B cell (primary cell): ENCODE measurements around the gene TRNT1. TPM values are rescaled to one million over a fixed set of nuclear protein-coding genes. Genes with fewer than 3 reads are reported as not detected.

Experiments used
- ATAC-seq: fragments of 200-7000 bp; cut with Tn5 transposase; one replicate; pipeline ENCODE4 v1.10.0; 2021; ENCODE audit warnings: low read depth, mild to moderate bottlenecking, moderate number of reproducible peaks, moderate library complexity
- CTCF ChIA-PET: fragments of 350-600 bp; sonication (Branson Sonifier 250); formaldehyde crosslinking; loops from one replicate; lab custom pipeline; 2021; ENCODE audit warnings: antibody characterized with exemption, inconsistent platforms; lab: Charles Lee
- POLR2A ChIA-PET: fragments of 350-600 bp; sonication (Branson Sonifier 250); formaldehyde crosslinking; loops from one replicate; lab custom pipeline; 2021; ENCODE audit warnings: antibody characterized with exemption; lab: Charles Lee
- DNase-seq: peaks from one replicate; pipeline ENCODE4 v3.0.0; 2013
- H2AFZ ChIP-seq: 2 replicates; pipeline ENCODE4 v1.6.1; 2012; ENCODE audit warnings: mild to moderate bottlenecking, low read depth, low read length; ENCODE audit not compliant: insufficient read depth, poor library complexity, severe bottlenecking
- H3K27ac ChIP-seq, 2 donors: 1 replicate in 1 of 2; 2 replicates in 1 of 2; pipeline ENCODE4 v1.5.1; 2012 to 2013; ENCODE audit warnings: low read length in 2 of 2, mild to moderate bottlenecking in 2 of 2, moderate library complexity in 1 of 2
- H3K27me3 ChIP-seq, 4 experiments: fragments of 200-600 bp in 1 of 4; sonication (generic) in 1 of 4; replicated peaks in 1 of 4; 1 replicate in 2 of 4; 2 replicates in 2 of 4; pipeline versions ENCODE4 v1.6.1 to v1.7.0; 2013 to 2016; ENCODE audit warnings: low read length in 3 of 4, mild to moderate bottlenecking in 2 of 4, mixed read lengths in 1 of 4, moderate library complexity in 1 of 4; ENCODE audit not compliant: insufficient read depth in 4 of 4, control insufficient read depth in 3 of 4; ENCODE audit errors: control extremely low read depth in 1 of 4
- H3K36me3 ChIP-seq, 2 experiments: replicated peaks in 1 of 2; 1 replicate in 1 of 2; 2 replicates in 1 of 2; pipeline versions ENCODE4 v1.6.1 to v1.7.1; 2013; ENCODE audit warnings: low read length in 1 of 2; ENCODE audit not compliant: insufficient read depth in 2 of 2, control insufficient read depth in 1 of 2; ENCODE audit errors: control extremely low read depth in 1 of 2, extremely low read depth in 1 of 2
- H3K4me1 ChIP-seq, 2 donors: fragments of 200-600 bp in 1 of 2; sonication (generic) in 1 of 2; 1 replicate in 1 of 2; 2 replicates in 1 of 2; pipeline versions ENCODE4 v1.5.1 to v1.6.1; 2013 to 2017; ENCODE audit warnings: low read length in 2 of 2; ENCODE audit not compliant: control insufficient read depth in 2 of 2, insufficient read depth in 2 of 2
- H3K4me2 ChIP-seq: replicated peaks from 2 replicates; pipeline ENCODE3; 2012; ENCODE audit warnings: mild to moderate bottlenecking, low read depth, low read length; ENCODE audit not compliant: poor library complexity, severe bottlenecking
- H3K4me3 ChIP-seq, 5 experiments: fragments of 200-600 bp in 1 of 5; sonication (generic) in 1 of 5; 1 replicate in 3 of 5; 2 replicates in 2 of 5; pipeline versions ENCODE4 v1.5.1 to v1.7.0; 2011 to 2016; ENCODE audit warnings: low read length in 4 of 5, mild to moderate bottlenecking in 4 of 5, low read depth in 2 of 5, control low read depth in 1 of 5, moderate library complexity in 1 of 5; ENCODE audit not compliant: insufficient read depth in 1 of 5; ENCODE audit errors: control extremely low read depth in 1 of 5, extremely low read depth in 1 of 5
- H3K79me2 ChIP-seq: fragments of 200-600 bp; sonication (generic); one replicate; pipeline ENCODE4 v1.6.0; 2016; ENCODE audit warnings: low read length; ENCODE audit not compliant: control insufficient read depth, insufficient read depth
- H3K9ac ChIP-seq: fragments of 200-600 bp; sonication (generic); 2 replicates; pipeline ENCODE4 v1.6.1; 2017; ENCODE audit warnings: mild to moderate bottlenecking, low read length, moderate library complexity
- H3K9me3 ChIP-seq, 3 donors: one replicate each; pipeline versions ENCODE4 v1.6.1 to v1.7.1; 2013; ENCODE audit warnings: low read length in 2 of 3; ENCODE audit not compliant: control insufficient read depth in 2 of 3, insufficient read depth in 1 of 3; ENCODE audit errors: control extremely low read depth in 1 of 3
- H4K20me1 ChIP-seq: 2 replicates; pipeline ENCODE4 v1.6.0; 2012; ENCODE audit warnings: mild to moderate bottlenecking, low read length; ENCODE audit not compliant: insufficient read depth, control insufficient read depth, poor library complexity, severe bottlenecking
- H3K27ac Mint-ChIP-seq: one replicate; pipeline ENCODE4 v1.8.0; 2021; ENCODE audit warnings: mixed read lengths
- H3K27me3 Mint-ChIP-seq: one replicate; pipeline ENCODE4 v1.8.0; 2021; ENCODE audit warnings: mixed read lengths
- H3K4me1 Mint-ChIP-seq: one replicate; pipeline ENCODE4 v1.8.0; 2021; ENCODE audit warnings: mixed read lengths
- H3K4me3 Mint-ChIP-seq: one replicate; pipeline ENCODE4 v1.8.0; 2021; ENCODE audit warnings: mixed read lengths
- H3K9me3 Mint-ChIP-seq: one replicate; pipeline ENCODE4 v1.8.0; 2022; ENCODE audit warnings: mixed read lengths; ENCODE audit not compliant: insufficient read depth
- EZH2 ChIP-seq: IDR thresholded peaks from 2 replicates; pipeline ENCODE4 v1.6.1; 2012; ENCODE audit warnings: borderline replicate concordance, low read depth, mild to moderate bottlenecking, moderate library complexity, low read length; ENCODE audit not compliant: insufficient read depth, poor library complexity, severe bottlenecking
- WGBS: methylation state at CpG from one replicate; pipeline ENCODE4 v1.1.5; 2013; ENCODE audit warnings: missing lambda C conversion rate; ENCODE audit not compliant: insufficient coverage; 5-methylcytosine and 5-hydroxymethylcytosine counted together
- intact Hi-C: fragments of 100-400 bp; cut with micrococcal nuclease; formaldehyde crosslinking; loops from one replicate; pipeline ENCODE4 v1.10.0; 2022
- polyA plus RNA-seq: library from polyadenylated mRNA; depleted of rRNA; stranded (reverse); fragments of >200 nt; gene quantifications from 2 replicates; pipeline ENCODE4 v1.2.3, GENCODE V29; 2012
- total RNA-seq, 2 donors: library from RNA; stranded (reverse); fragments of 120-200 nt in 1 of 2; gene quantifications; 1 replicate in 1 of 2; 2 replicates in 1 of 2; pipeline versions ENCODE4 v1.2.3 to v1.2.4, GENCODE V29; 2013 to 2022
- TF ChIP-seq, protein P1 (sequence below): fragments of 200-600 bp; IDR thresholded peaks from one replicate; pipeline ENCODE4 v1.8.0; 2022; ENCODE audit warnings: antibody characterized with exemption, mild to moderate bottlenecking

Gene TRNT1
- total and polyA plus RNA-seq, 2 donors (not counting 1 experiment from before 2014, with no cell fraction given) = 4.5 to 40.6 TPM

DNA sequence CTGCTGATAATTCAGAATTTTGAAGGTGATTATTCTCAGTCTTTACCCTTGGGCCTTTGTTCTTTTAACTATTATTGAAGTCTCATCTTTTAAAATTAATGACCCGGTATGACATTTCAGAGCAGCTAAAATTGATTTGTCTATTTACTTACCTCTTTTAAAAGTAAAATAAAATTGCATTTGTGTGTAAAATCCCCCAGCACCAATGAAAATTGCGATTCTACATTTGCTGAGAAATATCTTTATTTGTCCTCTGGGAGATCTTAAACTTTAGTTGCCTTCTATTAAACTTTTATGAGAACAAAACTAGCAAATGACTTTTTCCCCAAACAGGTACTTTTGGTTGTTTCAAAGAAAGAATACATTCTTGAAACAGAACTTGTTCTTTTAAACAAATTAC lies 9.1 kb upstream of the TRNT1 start:
- Histone ChIP-seq H3K36me3 (no peaks in the 10 kb centered on the region), H3K27ac (no peak overlapping the region), H3K27me3 (no peaks in the 10 kb centered on the region), H3K4me2 (no peak overlapping the region), H3K79me2 (no peaks in the 10 kb centered on the region), H2AFZ (no peak overlapping the region), H3K4me3 (no peak overlapping the region), H3K9me3 (no peaks in the 10 kb centered on the region), H4K20me1 (no peaks in the 10 kb centered on the region), H3K9ac (no peak overlapping the region), H3K4me1 (no peaks in the 10 kb centered on the region)
- H3K27me3 Mint-ChIP-seq = peaks cover 2% of the 10 kb centered on the region
- H3K4me3 Mint-ChIP-seq = no peak overlapping the region
- DNase-seq = no peak
- ATAC-seq = no peak
- intact Hi-C loops = no loop called here
- WGBS = no CpG with 5 or more reads among the region's 2 CpGs
- H3K4me1 Mint-ChIP-seq = no peaks in the 10 kb centered on the region
- H3K27ac Mint-ChIP-seq = no peak overlapping the region
- peaks cover 2% of the 10 kb centered on the region for H3K9me3 Mint-ChIP-seq
- POLR2A ChIA-PET = no interaction called here
- TF ChIP-seq, protein P1, sequence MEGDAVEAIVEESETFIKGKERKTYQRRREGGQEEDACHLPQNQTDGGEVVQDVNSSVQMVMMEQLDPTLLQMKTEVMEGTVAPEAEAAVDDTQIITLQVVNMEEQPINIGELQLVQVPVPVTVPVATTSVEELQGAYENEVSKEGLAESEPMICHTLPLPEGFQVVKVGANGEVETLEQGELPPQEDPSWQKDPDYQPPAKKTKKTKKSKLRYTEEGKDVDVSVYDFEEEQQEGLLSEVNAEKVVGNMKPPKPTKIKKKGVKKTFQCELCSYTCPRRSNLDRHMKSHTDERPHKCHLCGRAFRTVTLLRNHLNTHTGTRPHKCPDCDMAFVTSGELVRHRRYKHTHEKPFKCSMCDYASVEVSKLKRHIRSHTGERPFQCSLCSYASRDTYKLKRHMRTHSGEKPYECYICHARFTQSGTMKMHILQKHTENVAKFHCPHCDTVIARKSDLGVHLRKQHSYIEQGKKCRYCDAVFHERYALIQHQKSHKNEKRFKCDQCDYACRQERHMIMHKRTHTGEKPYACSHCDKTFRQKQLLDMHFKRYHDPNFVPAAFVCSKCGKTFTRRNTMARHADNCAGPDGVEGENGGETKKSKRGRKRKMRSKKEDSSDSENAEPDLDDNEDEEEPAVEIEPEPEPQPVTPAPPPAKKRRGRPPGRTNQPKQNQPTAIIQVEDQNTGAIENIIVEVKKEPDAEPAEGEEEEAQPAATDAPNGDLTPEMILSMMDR = no peak
- CTCF ChIA-PET = no interaction called here

DNA sequence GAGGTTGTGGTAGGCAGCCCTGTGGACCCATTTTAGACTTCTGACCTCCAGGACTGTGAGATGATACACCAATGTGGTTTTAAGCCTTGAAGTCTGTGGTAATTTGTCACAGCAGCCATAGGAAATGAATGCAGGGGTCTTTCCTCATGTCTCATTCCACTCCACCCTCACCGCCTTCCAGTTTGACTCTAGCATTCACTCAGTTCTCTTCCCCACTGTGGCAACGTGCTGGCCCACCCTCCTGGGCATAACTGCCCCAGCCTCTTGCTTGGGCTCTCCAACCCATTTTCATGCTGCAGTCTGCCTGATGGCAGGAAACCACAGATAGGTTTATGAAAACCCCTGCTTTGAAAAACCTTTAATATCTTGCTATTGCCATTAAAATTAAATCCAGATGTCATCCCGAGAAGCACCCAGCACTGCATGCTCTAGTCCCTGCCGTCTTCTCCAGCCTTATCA lies 7.3 kb upstream of the TRNT1 start:
- H4K20me1 ChIP-seq = no peaks in the 10 kb centered on the region
- no peaks in the 10 kb centered on the region for H3K4me1 Mint-ChIP-seq
- no peak overlapping the region for H3K27ac ChIP-seq
- H3K9me3 ChIP-seq = no peaks in the 10 kb centered on the region
- peaks cover 2% of the 10 kb centered on the region for H3K9me3 Mint-ChIP-seq
- no peak overlapping the region for H2AFZ ChIP-seq
- POLR2A ChIA-PET = no interaction called here
- H3K9ac ChIP-seq = no peak overlapping the region
- H3K4me3 ChIP-seq = no peak overlapping the region
- H3K4me2 ChIP-seq = no peak overlapping the region
- no peak overlapping the region for H3K4me3 Mint-ChIP-seq
- peaks cover 2% of the 10 kb centered on the region for H3K27me3 Mint-ChIP-seq
- H3K27ac Mint-ChIP-seq = no peak overlapping the region
- intact Hi-C loops = no loop called here
- TF ChIP-seq, protein P1 = no peak
- TF ChIP-seq EZH2 = no peak
- ATAC-seq (no peak), DNase-seq (no peak)
- CTCF ChIA-PET = no interaction called here
- no peaks in the 10 kb centered on the region for H3K79me2 ChIP-seq
- H3K36me3 ChIP-seq = no peaks in the 10 kb centered on the region
- 69% methylated on average over 2 of the region's 4 CpGs for WGBS
- no peaks in the 10 kb centered on the region for H3K27me3 ChIP-seq
- H3K4me1 ChIP-seq = no peaks in the 10 kb centered on the region
